ENCODE measurements around the gene AUTS2. TPM values are rescaled to one million over a fixed set of nuclear protein-coding genes. Genes with fewer than 3 reads are reported as not detected.

The AUTS2 gene
- total and polyA plus RNA-seq, 5 donors: 7.0 to 15.4 (median 10.6) TPM

- H3K27ac ChIP-seq (ENCODE audit: low read length): peak overlapping the region; percentile 13
- 49% methylated on average over 5 of the region's 5 CpGs for WGBS
- ATAC-seq (peak in 1 of 2 donors; percentile 6), DNase-seq (no peak)
- intact Hi-C loops (cut with DNase I): loop anchor here in 1 of 4 donors (10.0 kb wide), 1 partner anchor 50 kb away; no protein-coding TSS in a partner anchor
- H3K4me3 ChIP-seq (ENCODE audit: low read length): no peak overlapping the region
- peaks cover 2% of the 10 kb centered on the region for H3K4me1 ChIP-seq (ENCODE audit: control insufficient read depth, insufficient read depth, low read length)
- no peaks in the 10 kb centered on the region for H3K9me3 ChIP-seq (ENCODE audit: control insufficient read depth, low read length)
- H3K27me3 ChIP-seq (ENCODE audit: control insufficient read depth, insufficient read depth): no peaks in the 10 kb centered on the region
Observed at GRCh38 chr7:70615066-70615606, 1016.9 kb downstream of the AUTS2 start.

GRCh38 chr7:70616211-70616610 lies 1017.9 kb downstream of the AUTS2 start:
- 85% methylated on average over 5 of the region's 5 CpGs for WGBS
- intact Hi-C loops (cut with DNase I): loop anchor here in 1 of 4 donors (10.0 kb wide), 1 partner anchor 49 kb away; no protein-coding TSS in a partner anchor

DNA sequence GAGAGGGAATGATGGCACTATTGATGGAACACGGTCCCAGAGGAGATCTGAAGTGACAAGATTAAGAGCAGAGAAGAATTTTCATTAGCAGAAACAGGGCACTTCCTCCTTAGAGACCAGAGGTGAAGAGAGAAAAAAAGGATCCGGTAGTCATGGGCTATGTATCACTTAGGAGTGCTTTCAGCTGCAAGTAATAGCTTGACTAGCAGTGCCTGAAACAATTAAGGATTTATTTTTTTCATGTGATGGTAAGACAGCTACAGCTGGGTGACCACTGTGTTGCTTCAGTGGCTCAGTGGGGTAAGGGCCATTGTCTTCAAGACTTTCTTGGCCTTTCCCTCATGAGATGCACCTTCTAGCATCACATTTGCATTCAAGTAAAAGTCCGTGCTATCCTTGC lies 1018.5 kb downstream of the AUTS2 start:
- Histone ChIP-seq H3K27me3 (ENCODE audit: control insufficient read depth, insufficient read depth) (no peaks in the 10 kb centered on the region), H3K9me3 (ENCODE audit: control insufficient read depth, low read length) (no peaks in the 10 kb centered on the region), H3K4me3 (ENCODE audit: low read length) (no peak overlapping the region), H3K4me1 (ENCODE audit: control insufficient read depth, insufficient read depth, low read length) (peaks cover 4% of the 10 kb centered on the region), H3K27ac (ENCODE audit: low read length) (no peak overlapping the region)
- ATAC-seq (no peak), DNase-seq (no peak)
- intact Hi-C loops (cut with DNase I): loop anchor here in 1 of 4 donors (10.0 kb wide), 1 partner anchor 48 kb away; no protein-coding TSS in a partner anchor
- 94% methylated on average over 3 of the region's 3 CpGs for WGBS

More at GRCh38 chr7:70616211-70616610, 1017.9 kb downstream of the AUTS2 start:
- no peak overlapping the region for H3K27ac ChIP-seq (ENCODE audit: low read length)
- H3K9me3 ChIP-seq (ENCODE audit: control insufficient read depth, low read length): no peaks in the 10 kb centered on the region
- no peak overlapping the region for H3K4me3 ChIP-seq (ENCODE audit: low read length)
- peaks cover 4% of the 10 kb centered on the region for H3K4me1 ChIP-seq (ENCODE audit: control insufficient read depth, insufficient read depth, low read length)
- DNase-seq: no peak
- no peaks in the 10 kb centered on the region for H3K27me3 ChIP-seq (ENCODE audit: control insufficient read depth, insufficient read depth)
- no peak for ATAC-seq

GRCh38 chr7:70618020-70618551 lies 1019.8 kb downstream of the AUTS2 start:
- peaks cover 4% of the 10 kb centered on the region for H3K4me1 ChIP-seq (ENCODE audit: control insufficient read depth, insufficient read depth, low read length)
- intact Hi-C loops (cut with DNase I): loop anchor here in 1 of 4 donors (10.0 kb wide), 1 partner anchor 47 kb away; no protein-coding TSS in a partner anchor
- H3K27ac ChIP-seq (ENCODE audit: low read length): no peak overlapping the region
- H3K9me3 ChIP-seq (ENCODE audit: control insufficient read depth, low read length): no peaks in the 10 kb centered on the region
- no peaks in the 10 kb centered on the region for H3K27me3 ChIP-seq (ENCODE audit: control insufficient read depth, insufficient read depth)
- DNase-seq (peak in 2 of 3 donors; percentile 42 to 73), ATAC-seq (no peak)
- no peak overlapping the region for H3K4me3 ChIP-seq (ENCODE audit: low read length)
- WGBS: 75% methylated on average over 10 of the region's 10 CpGs

DNA sequence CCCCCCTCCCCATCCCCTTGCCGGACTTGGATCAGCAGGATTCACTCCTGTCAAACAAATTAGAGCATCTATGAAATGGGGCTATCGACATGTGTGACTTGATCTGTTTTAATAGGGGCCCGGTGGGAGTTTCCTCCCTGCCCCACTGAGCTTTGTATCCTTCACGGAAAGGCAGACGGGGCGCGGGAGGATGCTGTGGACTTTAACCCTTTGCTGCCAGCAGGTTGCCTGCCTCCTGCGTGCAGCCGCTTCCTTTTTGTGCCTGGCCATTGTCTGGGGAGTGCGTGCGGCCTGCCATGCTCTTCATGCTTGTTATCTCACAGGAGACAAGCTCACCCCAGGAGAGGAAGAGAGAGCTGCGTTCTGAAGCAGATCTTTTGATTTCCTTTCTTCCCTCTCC lies 1020.9 kb downstream of the AUTS2 start:
- H3K9me3 ChIP-seq (ENCODE audit: control insufficient read depth, low read length): no peaks in the 10 kb centered on the region
- ATAC-seq: no peak
- WGBS: 60% methylated on average over 12 of the region's 12 CpGs
- intact Hi-C loops (cut with DNase I): loop anchor here in 1 of 4 donors (10.0 kb wide), 1 partner anchor 46 kb away; no protein-coding TSS in a partner anchor
- H3K4me1 ChIP-seq (ENCODE audit: control insufficient read depth, insufficient read depth, low read length): peaks cover 4% of the 10 kb centered on the region
- H3K27ac ChIP-seq (ENCODE audit: low read length): no peak overlapping the region
- H3K27me3 ChIP-seq (ENCODE audit: control insufficient read depth, insufficient read depth): no peaks in the 10 kb centered on the region
- no peak for DNase-seq
- H3K4me3 ChIP-seq (ENCODE audit: low read length): no peak overlapping the region

DNA sequence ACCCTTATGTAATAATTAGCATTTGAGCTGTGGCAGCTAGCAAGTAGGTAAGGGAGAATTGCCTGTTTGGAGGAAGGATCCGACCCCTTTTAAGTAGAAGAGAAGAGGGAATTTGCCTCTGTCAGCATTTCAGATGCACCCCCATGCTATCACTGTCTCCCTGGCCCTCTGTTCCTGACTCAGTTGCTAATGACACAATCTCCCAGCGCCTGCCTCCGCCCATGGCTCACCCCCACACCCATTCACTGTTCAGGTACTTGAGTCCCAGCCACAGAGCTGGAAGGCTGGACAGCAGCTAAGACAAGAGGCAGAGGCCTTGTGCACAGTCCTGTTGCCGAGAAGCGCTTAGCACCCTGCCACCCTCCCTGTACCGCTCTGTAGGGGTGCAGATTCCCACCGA lies 1021.4 kb downstream of the AUTS2 start:
- peaks cover 4% of the 10 kb centered on the region for H3K4me1 ChIP-seq (ENCODE audit: control insufficient read depth, insufficient read depth, low read length)
- ATAC-seq: no peak
- H3K27me3 ChIP-seq (ENCODE audit: control insufficient read depth, insufficient read depth): no peaks in the 10 kb centered on the region
- WGBS: 96% methylated on average over 7 of the region's 7 CpGs
- intact Hi-C loops (cut with DNase I): loop anchor here in 1 of 4 donors (10.0 kb wide), 1 partner anchor 45 kb away; no protein-coding TSS in a partner anchor
- H3K4me3 ChIP-seq (ENCODE audit: low read length): no peak overlapping the region
- H3K27ac ChIP-seq (ENCODE audit: low read length): no peak overlapping the region
- H3K9me3 ChIP-seq (ENCODE audit: control insufficient read depth, low read length): no peaks in the 10 kb centered on the region
- DNase-seq: no peak

- WGBS: 81% methylated on average over 19 of the region's 19 CpGs
- intact Hi-C loops (cut with DNase I): no loop called here
Observed at GRCh38 chr7:70620333-70621055, 1022.2 kb downstream of the AUTS2 start.

GRCh38 chr7:70621954-70622600 lies 1023.8 kb downstream of the AUTS2 start:
- no peak for ATAC-seq
- intact Hi-C loops (cut with DNase I): no loop called here
- no peak for DNase-seq
- Histone ChIP-seq H3K4me1 (ENCODE audit: control insufficient read depth, insufficient read depth, low read length) (peaks cover 3% of the 10 kb centered on the region), H3K27ac (ENCODE audit: low read length) (no peak overlapping the region), H3K27me3 (ENCODE audit: control insufficient read depth, insufficient read depth) (no peaks in the 10 kb centered on the region), H3K4me3 (ENCODE audit: low read length) (no peak overlapping the region), H3K9me3 (ENCODE audit: control insufficient read depth, low read length) (no peaks in the 10 kb centered on the region)
- 97% methylated on average over 17 of the region's 17 CpGs for WGBS

More at GRCh38 chr7:70620333-70621055, 1022.2 kb downstream of the AUTS2 start:
- Histone ChIP-seq H3K4me1 (ENCODE audit: control insufficient read depth, insufficient read depth, low read length) (peaks cover 3% of the 10 kb centered on the region), H3K9me3 (ENCODE audit: control insufficient read depth, low read length) (no peaks in the 10 kb centered on the region), H3K27ac (ENCODE audit: low read length) (no peak overlapping the region), H3K27me3 (ENCODE audit: control insufficient read depth, insufficient read depth) (no peaks in the 10 kb centered on the region), H3K4me3 (ENCODE audit: low read length) (no peak overlapping the region)
- ATAC-seq: no peak
- DNase-seq: no peak

DNA sequence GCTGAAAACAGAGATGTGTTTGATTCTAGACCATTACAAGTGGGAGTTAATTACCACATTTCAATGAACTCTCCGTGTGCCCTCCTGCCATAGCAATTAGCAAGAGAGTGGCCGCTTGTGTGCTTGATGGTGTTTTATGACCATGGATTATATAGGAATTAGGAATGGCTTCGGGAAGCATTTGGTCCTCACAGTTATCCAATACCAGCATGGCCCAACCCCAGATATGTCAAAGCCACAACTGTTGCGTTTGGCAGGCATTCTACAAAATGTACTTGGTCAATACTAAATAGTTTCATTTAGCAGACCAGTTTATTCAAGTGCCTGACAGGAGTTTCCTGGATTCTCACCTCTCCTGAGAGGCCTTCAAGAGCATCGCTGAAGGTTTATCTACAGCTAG lies 1024.7 kb downstream of the AUTS2 start:
- H3K27ac ChIP-seq (ENCODE audit: low read length): no peak overlapping the region
- no peak for DNase-seq
- H3K9me3 ChIP-seq (ENCODE audit: control insufficient read depth, low read length): no peaks in the 10 kb centered on the region
- peaks cover 3% of the 10 kb centered on the region for H3K4me1 ChIP-seq (ENCODE audit: control insufficient read depth, insufficient read depth, low read length)
- H3K4me3 ChIP-seq (ENCODE audit: low read length): no peak overlapping the region
- ATAC-seq: no peak
- no peaks in the 10 kb centered on the region for H3K27me3 ChIP-seq (ENCODE audit: control insufficient read depth, insufficient read depth)
- WGBS: 96% methylated on average over 5 of the region's 5 CpGs
- intact Hi-C loops (cut with DNase I): no loop called here

- WGBS: 93% methylated on average over 5 of the region's 5 CpGs
- ATAC-seq (no peak), DNase-seq (no peak)
- Histone ChIP-seq H3K27me3 (ENCODE audit: control insufficient read depth, insufficient read depth) (no peaks in the 10 kb centered on the region), H3K9me3 (ENCODE audit: control insufficient read depth, low read length) (no peaks in the 10 kb centered on the region), H3K4me3 (ENCODE audit: low read length) (no peak overlapping the region), H3K27ac (ENCODE audit: low read length) (no peak overlapping the region), H3K4me1 (ENCODE audit: control insufficient read depth, insufficient read depth, low read length) (peaks cover 3% of the 10 kb centered on the region)
- intact Hi-C loops (cut with DNase I): no loop called here
Observed at GRCh38 chr7:70624500-70625103, 1026.3 kb downstream of the AUTS2 start.

All from right cardiac atrium (tissue), 5 donors.